Measurements from ENCODE around the gene DNAJC18. TPM values are rescaled to one million over a fixed set of nuclear protein-coding genes. Genes with fewer than 3 reads are reported as not detected.
"Not testable (repeated sequence)": the region's sequence is repeated elsewhere in the genome, so short reads cannot be mapped to it uniquely, and the experiment has no call there.

The DNAJC18 gene
- total and polyA plus RNA-seq, 12 donors = 4.9 to 16.2 (median 8.8) TPM

GRCh38 chr5:139410121-139410992 is 29.0 kb downstream of the DNAJC18 start:
- intact Hi-C loops (cut with DNase I) = no loop called here
- H3K27ac ChIP-seq = peak overlapping the region in 1 of 5 donors; percentile 11
- H3K9me3 ChIP-seq (replicated peaks in 1 of 3) = no peaks in the 10 kb centered on the region
- WGBS, 4 donors = 68 to 79% (median 73%) methylated on average over 6 of the region's 6 CpGs
- H3K4me3 ChIP-seq = no peak overlapping the region
- DNase-seq = peak in 2 of 7 donors; percentile 2 to 53
- H3K36me3 ChIP-seq (replicated peaks in 1 of 2) = no peaks in the 10 kb centered on the region
- TF ChIP-seq POLR2A (IDR thresholded peaks at IDR 0.05) = no peak
- TF ChIP-seq, protein P1, sequence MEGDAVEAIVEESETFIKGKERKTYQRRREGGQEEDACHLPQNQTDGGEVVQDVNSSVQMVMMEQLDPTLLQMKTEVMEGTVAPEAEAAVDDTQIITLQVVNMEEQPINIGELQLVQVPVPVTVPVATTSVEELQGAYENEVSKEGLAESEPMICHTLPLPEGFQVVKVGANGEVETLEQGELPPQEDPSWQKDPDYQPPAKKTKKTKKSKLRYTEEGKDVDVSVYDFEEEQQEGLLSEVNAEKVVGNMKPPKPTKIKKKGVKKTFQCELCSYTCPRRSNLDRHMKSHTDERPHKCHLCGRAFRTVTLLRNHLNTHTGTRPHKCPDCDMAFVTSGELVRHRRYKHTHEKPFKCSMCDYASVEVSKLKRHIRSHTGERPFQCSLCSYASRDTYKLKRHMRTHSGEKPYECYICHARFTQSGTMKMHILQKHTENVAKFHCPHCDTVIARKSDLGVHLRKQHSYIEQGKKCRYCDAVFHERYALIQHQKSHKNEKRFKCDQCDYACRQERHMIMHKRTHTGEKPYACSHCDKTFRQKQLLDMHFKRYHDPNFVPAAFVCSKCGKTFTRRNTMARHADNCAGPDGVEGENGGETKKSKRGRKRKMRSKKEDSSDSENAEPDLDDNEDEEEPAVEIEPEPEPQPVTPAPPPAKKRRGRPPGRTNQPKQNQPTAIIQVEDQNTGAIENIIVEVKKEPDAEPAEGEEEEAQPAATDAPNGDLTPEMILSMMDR (IDR thresholded peaks at IDR 0.05) = no peak
- peaks cover 14 to 15% of the 10 kb centered on the region in 2 donors for H3K4me1 ChIP-seq (replicated peaks in 1 of 2)
- H3K27me3 ChIP-seq = no peaks in the 10 kb centered on the region

- DNase-seq = peak in 2 of 7 donors; percentile 5 to 43
- H3K36me3 ChIP-seq (replicated peaks in 1 of 2); H3K4me3 ChIP-seq; H3K9me3 ChIP-seq (replicated peaks in 1 of 3); intact Hi-C loops (cut with DNase I); H3K4me1 ChIP-seq (replicated peaks in 1 of 2); H3K27me3 ChIP-seq; H3K27ac ChIP-seq: not testable (repeated sequence)
- 83 to 93% (median 87%) methylated on average over 4 to 5 of the region's 5 CpGs for WGBS, 4 donors
Observed at GRCh38 chr5:139409116-139409515, 30.2 kb downstream of the DNAJC18 start.

DNA sequence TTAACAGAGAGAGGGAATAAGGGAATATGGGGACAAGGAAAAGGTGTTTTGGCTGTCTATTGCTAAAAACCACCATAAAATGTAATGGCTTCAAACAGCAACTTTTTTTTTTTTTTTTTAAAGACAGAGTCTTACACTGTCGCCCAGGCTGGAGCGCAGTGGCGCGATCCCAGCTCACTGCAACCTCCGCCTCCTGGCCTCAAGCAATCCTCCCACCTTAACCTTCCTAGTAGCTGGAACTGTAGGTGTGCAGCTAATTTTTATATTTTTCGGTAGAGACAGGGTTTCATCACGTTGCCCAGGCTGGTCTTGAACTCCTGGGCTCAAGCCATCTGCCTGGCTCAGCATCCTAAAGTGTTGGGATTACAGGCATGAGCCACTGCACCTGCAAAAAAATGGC is 31.1 kb downstream of the DNAJC18 start:
- peak in 1 of 7 donors; percentile 4 for DNase-seq
- H3K27me3 ChIP-seq = no peaks in the 10 kb centered on the region
- H3K9me3 ChIP-seq (replicated peaks in 1 of 3) = no peaks in the 10 kb centered on the region
- 90 to 94% (median 90%) methylated on average over 7 of the region's 7 CpGs for WGBS, 4 donors
- H3K27ac ChIP-seq = no peak overlapping the region
- H3K4me3 ChIP-seq = no peak overlapping the region
- H3K4me1 ChIP-seq (replicated peaks in 1 of 2) = peaks cover 4 to 10% of the 10 kb centered on the region in 2 donors
- intact Hi-C loops (cut with DNase I) = no loop called here
- no peak for TF ChIP-seq POLR2A (IDR thresholded peaks at IDR 0.05)
- TF ChIP-seq, protein P1 (IDR thresholded peaks at IDR 0.05) = no peak
- H3K36me3 ChIP-seq (replicated peaks in 1 of 2) = no peaks in the 10 kb centered on the region

DNA sequence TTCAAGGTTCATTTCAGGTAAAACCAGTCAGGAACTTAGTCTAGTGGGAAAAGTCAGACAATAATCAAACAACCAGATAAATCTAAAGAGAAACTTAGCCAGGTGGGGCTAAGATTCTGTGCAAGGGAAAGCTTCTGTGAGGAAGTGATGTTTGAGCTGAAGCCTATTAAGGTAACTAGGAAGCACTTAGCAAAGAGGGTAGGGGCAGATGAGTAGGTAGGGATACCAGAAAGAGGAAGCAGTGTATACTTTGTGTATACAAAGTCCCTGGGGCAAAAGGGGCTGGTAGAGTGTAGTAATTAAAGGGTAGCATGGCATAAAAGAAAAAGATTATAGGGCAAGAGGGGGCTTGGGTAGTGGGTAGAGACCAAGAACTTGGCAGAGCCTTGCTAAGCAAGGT is 31.8 kb downstream of the DNAJC18 start:
- intact Hi-C loops (cut with DNase I) = no loop called here
- H3K27ac ChIP-seq = no peak overlapping the region
- DNase-seq = peak in 1 of 7 donors; percentile 2
- H3K36me3 ChIP-seq (replicated peaks in 1 of 2) = no peaks in the 10 kb centered on the region
- no peak for TF ChIP-seq POLR2A (IDR thresholded peaks at IDR 0.05)
- TF ChIP-seq, protein P1 (IDR thresholded peaks at IDR 0.05) = no peak
- H3K9me3 ChIP-seq (replicated peaks in 1 of 3) = no peaks in the 10 kb centered on the region
- H3K4me1 ChIP-seq (replicated peaks in 1 of 2) = peaks cover 4 to 14% of the 10 kb centered on the region in 2 donors
- no peak overlapping the region for H3K4me3 ChIP-seq
- no peaks in the 10 kb centered on the region for H3K27me3 ChIP-seq

DNA sequence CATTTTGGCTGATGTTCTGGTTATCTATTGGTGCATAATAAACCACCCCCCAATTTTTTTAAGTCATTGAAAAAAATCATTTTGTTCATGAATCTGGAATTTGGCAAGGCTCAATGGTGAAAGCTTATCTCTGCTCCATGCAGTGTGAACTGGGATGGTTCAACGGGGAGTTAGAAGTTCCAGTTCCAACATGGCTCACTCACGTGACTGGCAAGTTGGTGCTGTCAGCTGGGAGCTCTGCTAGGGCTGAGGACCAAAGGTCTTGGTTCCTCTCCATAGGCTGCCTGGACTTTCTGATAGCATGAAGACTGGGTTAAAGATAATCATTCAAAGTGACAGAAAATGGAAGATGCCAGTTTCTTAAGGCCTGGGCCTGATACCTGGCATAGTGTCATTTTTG is 32.4 kb downstream of the DNAJC18 start:
- WGBS, 4 donors = 76 to 100% (median 86%) methylated on average over 2 of the region's 2 CpGs
- no peaks in the 10 kb centered on the region for H3K27me3 ChIP-seq
- H3K27ac ChIP-seq = no peak overlapping the region
- peaks cover 4 to 14% of the 10 kb centered on the region in 2 donors for H3K4me1 ChIP-seq (replicated peaks in 1 of 2)
- intact Hi-C loops (cut with DNase I) = no loop called here
- no peaks in the 10 kb centered on the region for H3K36me3 ChIP-seq (replicated peaks in 1 of 2)
- DNase-seq = peak in 2 of 7 donors; percentile 4 to 10
- no peak overlapping the region for H3K4me3 ChIP-seq
- H3K9me3 ChIP-seq (replicated peaks in 1 of 3) = no peaks in the 10 kb centered on the region
- no peak for TF ChIP-seq POLR2A (IDR thresholded peaks at IDR 0.05)
- TF ChIP-seq, protein P1 (IDR thresholded peaks at IDR 0.05) = no peak
